Effector memory CD4-positive, alpha-beta T cell (primary cell): Measurements from ENCODE around the gene MCOLN3.
"Not testable (repeated sequence)": the region's sequence is repeated elsewhere in the genome, so short reads cannot be mapped to it uniquely, and the experiment has no call there.

Experiments used
- DNase-seq, 3 donors: peaks; one replicate each; pipeline ENCODE4 v3.0.0-alpha.2; 2020
- H3K27ac ChIP-seq: 2 replicates; pipeline ENCODE4 v1.7.0; 2013; ENCODE audit warnings: mild to moderate bottlenecking, low read length, moderate library complexity; ENCODE audit not compliant: insufficient read depth, poor library complexity, severe bottlenecking
- H3K27me3 ChIP-seq: replicated peaks from 2 replicates; pipeline ENCODE4 v1.7.0; 2013; ENCODE audit warnings: mild to moderate bottlenecking, low read length; ENCODE audit not compliant: insufficient read depth, control insufficient read depth, poor library complexity, severe bottlenecking
- H3K36me3 ChIP-seq: 2 replicates; pipeline ENCODE4 v1.7.0; 2013; ENCODE audit warnings: mild to moderate bottlenecking, low read length, moderate library complexity; ENCODE audit not compliant: control insufficient read depth, insufficient read depth
- H3K4me1 ChIP-seq: 2 replicates; pipeline ENCODE4 v1.7.0; 2013; ENCODE audit warnings: low read length, mild to moderate bottlenecking; ENCODE audit not compliant: control insufficient read depth, insufficient read depth, poor library complexity, severe bottlenecking
- H3K4me3 ChIP-seq: 2 replicates; pipeline ENCODE4 v1.7.0; 2013; ENCODE audit warnings: low read length, low read depth, mild to moderate bottlenecking; ENCODE audit not compliant: insufficient read depth, poor library complexity, severe bottlenecking
- H3K9me3 ChIP-seq: 2 replicates; pipeline ENCODE4 v1.7.0; 2013; ENCODE audit warnings: mild to moderate bottlenecking, low read length, moderate library complexity; ENCODE audit not compliant: control insufficient read depth

The MCOLN3 gene

GRCh38 chr1:85025940-85026339 is 22.4 kb downstream of the MCOLN3 start:
- DNase-seq: no peak
- no peak overlapping the region for H3K27ac ChIP-seq

GRCh38 chr1:85024736-85025135 is 23.6 kb downstream of the MCOLN3 start:
- no peaks in the 10 kb centered on the region for H3K36me3 ChIP-seq
- no peak overlapping the region for H3K4me3 ChIP-seq
- H3K9me3 ChIP-seq: no peaks in the 10 kb centered on the region
- no peak overlapping the region for H3K27ac ChIP-seq
- DNase-seq: no peak
- H3K4me1 ChIP-seq: peaks cover 4% of the 10 kb centered on the region
- H3K27me3 ChIP-seq: no peaks in the 10 kb centered on the region

More at GRCh38 chr1:85025940-85026339, 22.4 kb downstream of the MCOLN3 start:
- H3K27me3 ChIP-seq: no peaks in the 10 kb centered on the region
- H3K4me1 ChIP-seq: peaks cover 4% of the 10 kb centered on the region
- H3K4me3 ChIP-seq: no peak overlapping the region
- no peaks in the 10 kb centered on the region for H3K9me3 ChIP-seq
- no peaks in the 10 kb centered on the region for H3K36me3 ChIP-seq

- Histone ChIP-seq H3K27me3 (no peaks in the 10 kb centered on the region), H3K4me3 (no peak overlapping the region), H3K27ac (no peak overlapping the region), H3K4me1 (peaks cover 4% of the 10 kb centered on the region), H3K36me3 (no peaks in the 10 kb centered on the region), H3K9me3 (no peaks in the 10 kb centered on the region)
- DNase-seq: no peak
Measured at GRCh38 chr1:85022700-85023099, 25.6 kb downstream of the MCOLN3 start.

- Histone ChIP-seq H3K36me3 (no peaks in the 10 kb centered on the region), H3K9me3 (no peaks in the 10 kb centered on the region), H3K4me3 (no peak overlapping the region), H3K27ac (no peak overlapping the region), H3K27me3 (no peaks in the 10 kb centered on the region), H3K4me1 (no peaks in the 10 kb centered on the region)
- no peak for DNase-seq
Measured at GRCh38 chr1:85019994-85020393, 28.3 kb downstream of the MCOLN3 start.

GRCh38 chr1:85015826-85016225 is 32.5 kb downstream of the MCOLN3 start:
- no peak overlapping the region for H3K4me3 ChIP-seq
- H3K27ac ChIP-seq: no peak overlapping the region
- DNase-seq: no peak
- H3K9me3 ChIP-seq: no peaks in the 10 kb centered on the region
- H3K27me3 ChIP-seq: no peaks in the 10 kb centered on the region
- H3K36me3 ChIP-seq: no peaks in the 10 kb centered on the region
- no peaks in the 10 kb centered on the region for H3K4me1 ChIP-seq

- H3K4me1 ChIP-seq, H3K36me3 ChIP-seq, H3K27ac ChIP-seq, H3K27me3 ChIP-seq, H3K9me3 ChIP-seq, DNase-seq, H3K4me3 ChIP-seq: not testable (repeated sequence)
Measured at GRCh38 chr1:85005641-85006040, 42.7 kb downstream of the MCOLN3 start.

GRCh38 chr1:85001742-85002141 is 46.6 kb downstream of the MCOLN3 start:
- H3K4me1 ChIP-seq: peaks cover 8% of the 10 kb centered on the region
- H3K27ac ChIP-seq: no peak overlapping the region
- no peak for DNase-seq
- no peaks in the 10 kb centered on the region for H3K36me3 ChIP-seq
- H3K27me3 ChIP-seq: peaks cover 8% of the 10 kb centered on the region
- no peak overlapping the region for H3K4me3 ChIP-seq
- peaks cover 5% of the 10 kb centered on the region for H3K9me3 ChIP-seq

GRCh38 chr1:84998642-84999280 is 49.5 kb downstream of the MCOLN3 start:
- no peak overlapping the region for H3K27ac ChIP-seq

GRCh38 chr1:84997667-84998600 is 50.4 kb downstream of the MCOLN3 start:
- Histone ChIP-seq H3K4me3 (peak overlapping the region; percentile 68), H3K27me3 (peaks cover 12% of the 10 kb centered on the region), H3K4me1 (peaks cover 8% of the 10 kb centered on the region), H3K9me3 (no peaks in the 10 kb centered on the region), H3K27ac (no peak overlapping the region), H3K36me3 (no peaks in the 10 kb centered on the region)
- DNase-seq: no peak

More at GRCh38 chr1:84998642-84999280, 49.5 kb downstream of the MCOLN3 start:
- Histone ChIP-seq H3K4me1 (peaks cover 8% of the 10 kb centered on the region), H3K27me3 (peaks cover 12% of the 10 kb centered on the region), H3K36me3 (no peaks in the 10 kb centered on the region), H3K9me3 (no peaks in the 10 kb centered on the region), H3K4me3 (peak overlapping the region; percentile 68)
- peak in 1 of 3 donors; percentile 46 for DNase-seq
